ENCODE measurements around the gene EDAR.

GRCh38 chr2:108906403-108907077 lies 82.5 kb downstream of the EDAR start:
- TF ChIP-seq CTCF (IDR thresholded peaks at IDR 0.05; ENCODE audit: insufficient read depth, low read depth, low read length) = no peak
- no peak for TF ChIP-seq EZH2 (IDR thresholded peaks at IDR 0.05; ENCODE audit: insufficient read depth, low read length)

All from astrocyte (in vitro differentiated cells and primary cell).